ENCODE results near the gene DDIAS. TPM values are rescaled to one million over a fixed set of nuclear protein-coding genes. Genes with fewer than 3 reads are reported as not detected.
"Not testable (repeated sequence)": the region's sequence is repeated elsewhere in the genome, so short reads cannot be mapped to it uniquely, and the experiment has no call there.

Gene DDIAS
- total RNA-seq, 4 donors from 2014 or later, result 0.27 to 0.83 (median 0.47) TPM; not detected in 1

- TF ChIP-seq CTCF (IDR thresholded peaks at IDR 0.05), result no peak
- no peak for TF ChIP-seq POLR2A (IDR thresholded peaks at IDR 0.05)
- H3K9me3 ChIP-seq, result peaks cover 0 to 4% (median 0%) of the 10 kb centered on the region in 4 donors
- DNase-seq, result no peak
Observed at GRCh38 chr11:82944198-82944597, 42.7 kb downstream of the DDIAS start.

GRCh38 chr11:82945041-82945440 lies 43.5 kb downstream of the DDIAS start:
- H3K4me1 ChIP-seq, H3K4me3 ChIP-seq, H3K27ac ChIP-seq, H3K9me3 ChIP-seq, H3K36me3 ChIP-seq, H3K27me3 ChIP-seq, DNase-seq: not testable (repeated sequence)

More at GRCh38 chr11:82944198-82944597, 42.7 kb downstream of the DDIAS start:
- H3K27me3 ChIP-seq, result no peaks in the 10 kb centered on the region
- no peaks in the 10 kb centered on the region for H3K36me3 ChIP-seq
- H3K4me3 ChIP-seq, result no peak overlapping the region
- no peak overlapping the region for H3K27ac ChIP-seq
- H3K4me1 ChIP-seq, result no peaks in the 10 kb centered on the region

GRCh38 chr11:82945682-82946081 lies 44.1 kb downstream of the DDIAS start:
- DNase-seq, result no peak
- no peaks in the 10 kb centered on the region for H3K4me1 ChIP-seq
- H3K36me3 ChIP-seq, result no peaks in the 10 kb centered on the region
- H3K4me3 ChIP-seq, result no peak overlapping the region
- no peak overlapping the region for H3K27ac ChIP-seq
- peaks cover 0 to 4% (median 0%) of the 10 kb centered on the region in 4 donors for H3K9me3 ChIP-seq
- H3K27me3 ChIP-seq, result no peaks in the 10 kb centered on the region
- TF ChIP-seq CTCF (IDR thresholded peaks at IDR 0.05), result no peak
- no peak for TF ChIP-seq POLR2A (IDR thresholded peaks at IDR 0.05)

GRCh38 chr11:82949352-82949751 lies 47.8 kb downstream of the DDIAS start:
- no peak for DNase-seq

GRCh38 chr11:82950502-82950901 lies 49.0 kb downstream of the DDIAS start:
- not testable (repeated sequence) for DNase-seq, H3K27me3 ChIP-seq, H3K27ac ChIP-seq, H3K4me1 ChIP-seq, H3K4me3 ChIP-seq, H3K36me3 ChIP-seq, H3K9me3 ChIP-seq

More at GRCh38 chr11:82949352-82949751, 47.8 kb downstream of the DDIAS start:
- no peak overlapping the region for H3K4me3 ChIP-seq
- no peaks in the 10 kb centered on the region for H3K27me3 ChIP-seq
- H3K27ac ChIP-seq, result no peak overlapping the region
- H3K36me3 ChIP-seq, result no peaks in the 10 kb centered on the region
- TF ChIP-seq POLR2A (IDR thresholded peaks at IDR 0.05) (no peak), CTCF (IDR thresholded peaks at IDR 0.05) (no peak)
- no peaks in the 10 kb centered on the region for H3K4me1 ChIP-seq
- no peaks in the 10 kb centered on the region for H3K9me3 ChIP-seq

GRCh38 chr11:82955736-82956453 lies 54.4 kb downstream of the DDIAS start:
- H3K4me3 ChIP-seq, H3K9me3 ChIP-seq, H3K36me3 ChIP-seq, H3K27me3 ChIP-seq: not testable (repeated sequence)
- Histone ChIP-seq H3K27ac (peak overlapping the region in 3 of 4 donors; percentile 1 to 59 (median 31)), H3K4me1 (peaks cover 0 to 20% (median 4%) of the 10 kb centered on the region in 4 donors)
- peak in 2 of 3 donors; percentile 84 to 90 for DNase-seq

- DNase-seq, result peak in 2 of 3 donors; percentile 39 to 58
- Histone ChIP-seq H3K27ac (peak overlapping the region; percentile 36 to 81 (median 54)), H3K36me3 (no peaks in the 10 kb centered on the region), H3K4me1 (peaks cover 0 to 21% (median 4%) of the 10 kb centered on the region in 4 donors), H3K9me3 (no peaks in the 10 kb centered on the region), H3K27me3 (no peaks in the 10 kb centered on the region), H3K4me3 (no peak overlapping the region)
- no peak for TF ChIP-seq CTCF (IDR thresholded peaks at IDR 0.05)
- TF ChIP-seq POLR2A (IDR thresholded peaks at IDR 0.05), result no peak
Observed at GRCh38 chr11:82959987-82960778, 58.6 kb downstream of the DDIAS start.

Data from Peyer's patch (tissue), 4 donors.